GM23338 (cell line): ENCODE results near the gene MYH7. TPM values are rescaled to one million over a fixed set of nuclear protein-coding genes. Genes with fewer than 3 reads are reported as not detected.

Experiments
- ATAC-seq: fragments of 200-7000 bp; cut with Tn5 transposase; 3 replicates; pipeline ENCODE4 v1.9.1; 2020
- DNase-seq: peaks from one replicate; pipeline ENCODE4 v3.0.0-alpha.2; 2015; ENCODE audit warnings: low spot score
- H2AFZ ChIP-seq: fragments of 200-600 bp; sonication (generic); 2 replicates; pipeline ENCODE4 v1.8.0; 2016; ENCODE audit warnings: antibody characterized with exemption, mild to moderate bottlenecking, moderate library complexity
- H3F3A ChIP-seq: fragments of 200-600 bp; sonication (generic); replicated peaks from 2 replicates; pipeline ENCODE4 v1.8.0; 2017; ENCODE audit warnings: antibody characterized with exemption, mixed run types, low read depth
- H3K27ac ChIP-seq: fragments of 200-600 bp; sonication (generic); 2 replicates; pipeline ENCODE4 v1.6.1; 2016; ENCODE audit warnings: low read depth
- H3K27me3 ChIP-seq: fragments of 200-600 bp; sonication (generic); 2 replicates; pipeline ENCODE4 v1.8.0; 2016; ENCODE audit warnings: mild to moderate bottlenecking, mixed run types, moderate library complexity; ENCODE audit not compliant: insufficient read depth
- H3K36me3 ChIP-seq: fragments of 200-600 bp; sonication (generic); 2 replicates; pipeline ENCODE4 v1.8.0; 2016; ENCODE audit warnings: mild to moderate bottlenecking; ENCODE audit not compliant: insufficient read depth
- H3K4me1 ChIP-seq: fragments of 200-600 bp; sonication (generic); 2 replicates; pipeline ENCODE4 v1.8.0; 2016; ENCODE audit warnings: mild to moderate bottlenecking, moderate library complexity; ENCODE audit not compliant: insufficient read depth
- H3K4me2 ChIP-seq: fragments of 200-600 bp; sonication (generic); 2 replicates; pipeline ENCODE4 v1.7.1; 2017; ENCODE audit warnings: mixed run types
- H3K4me3 ChIP-seq: fragments of 200-600 bp; sonication (generic); 2 replicates; pipeline ENCODE4 v1.6.1; 2016; ENCODE audit warnings: mixed run types
- H3K79me2 ChIP-seq: fragments of 200-600 bp; sonication (generic); replicated peaks from 2 replicates; pipeline ENCODE4 v1.8.0; 2017; ENCODE audit warnings: mild to moderate bottlenecking; ENCODE audit not compliant: insufficient read depth
- H3K9me2 ChIP-seq: fragments of 200-600 bp; sonication (generic); 2 replicates; pipeline ENCODE4 v1.8.0; 2017; ENCODE audit not compliant: insufficient read depth
- H4K20me1 ChIP-seq: fragments of 200-600 bp; sonication (generic); replicated peaks from 2 replicates; pipeline ENCODE4 v1.8.0; 2017; ENCODE audit warnings: mild to moderate bottlenecking; ENCODE audit not compliant: insufficient read depth
- H3K27ac Mint-ChIP-seq: 2 replicates; pipeline ENCODE4 v1.8.0; 2020; ENCODE audit warnings: inconsistent platforms, mild to moderate bottlenecking, moderate library complexity, mixed read lengths
- H3K27me3 Mint-ChIP-seq: 3 replicates; pipeline ENCODE4 v1.8.0; 2022; ENCODE audit warnings: low read depth, mild to moderate bottlenecking, moderate library complexity, mixed read lengths, inconsistent platforms; ENCODE audit not compliant: insufficient read depth, poor library complexity
- H3K36me3 Mint-ChIP-seq: 3 replicates; pipeline ENCODE4 v1.8.0; 2021; ENCODE audit warnings: low read depth, mild to moderate bottlenecking, inconsistent platforms, moderate library complexity, mixed read lengths
- H3K4me1 Mint-ChIP-seq: 3 replicates; pipeline ENCODE4 v1.8.0; 2020; ENCODE audit warnings: mild to moderate bottlenecking, inconsistent platforms, mixed read lengths
- H3K4me3 Mint-ChIP-seq: 3 replicates; pipeline ENCODE4 v1.8.0; 2021; ENCODE audit warnings: moderate library complexity, mild to moderate bottlenecking, inconsistent platforms, mixed read lengths
- H3K9me3 Mint-ChIP-seq: 3 replicates; pipeline ENCODE4 v1.8.0; 2020; ENCODE audit warnings: moderate library complexity, mild to moderate bottlenecking, inconsistent platforms, mixed read lengths
- CREB1 ChIP-seq: fragments of 250-450 bp; sonication (Bioruptor Pico); IDR thresholded peaks from 2 replicates; pipeline ENCODE4 v1.5.0; 2020; ENCODE audit warnings: low read depth, mild to moderate bottlenecking, moderate library complexity
- EZH2 ChIP-seq: fragments of 200-600 bp; sonication (generic); IDR thresholded peaks from one replicate; pipeline ENCODE4 v1.8.0; 2017; ENCODE audit warnings: antibody characterized with exemption, mild to moderate bottlenecking, low read depth; ENCODE audit not compliant: unreplicated experiment
- EZH2phosphoT487 ChIP-seq: fragments of 200-600 bp; sonication (generic); IDR thresholded peaks from one replicate; pipeline ENCODE4 v1.8.1; 2018; ENCODE audit warnings: antibody characterized with exemption; ENCODE audit not compliant: unreplicated experiment
- JUNB ChIP-seq: IDR thresholded peaks from one replicate; pipeline ENCODE4 v1.6.1; 2016; ENCODE audit warnings: antibody characterized with exemption; ENCODE audit not compliant: unreplicated experiment
- POLR2AphosphoS5 ChIP-seq: IDR thresholded peaks from 2 replicates; pipeline ENCODE4 v1.6.1; 2016; ENCODE audit warnings: antibody characterized with exemption, low read depth
- STAT1 ChIP-seq: IDR thresholded peaks from one replicate; pipeline ENCODE4 v1.6.1; 2016; ENCODE audit warnings: antibody characterized with exemption; ENCODE audit not compliant: unreplicated experiment
- ZNF114 ChIP-seq: fragments of 250-450 bp; sonication (Bioruptor Pico); IDR thresholded peaks from 2 replicates; pipeline ENCODE4 v1.5.0; 2020; ENCODE audit warnings: mild to moderate bottlenecking, moderate library complexity
- polyA plus RNA-seq: library from polyadenylated mRNA; unstranded; fragments of >200 nt; fragmentation: Nextera tagmentation; extraction: Ambion mirVana; gene quantifications from 2 replicates; pipeline ENCODE4 v1.2.1, GENCODE V29; 2016
- total RNA-seq: library from RNA; depleted of rRNA; stranded (reverse); fragments of >200 nt; shearing (Covaris generic); gene quantifications from 2 replicates; pipeline ENCODE4 v1.2.3, GENCODE V29; 2014
- TF ChIP-seq, protein P1 (sequence below): IDR thresholded peaks from one replicate; pipeline ENCODE4 v1.6.1; 2018; ENCODE audit warnings: antibody characterized with exemption; ENCODE audit not compliant: unreplicated experiment
- TF ChIP-seq, protein P2 (sequence below), 2 experiments: fragments of 200-600 bp in 1 of 2; sonication (generic) in 1 of 2; conservative IDR thresholded peaks; 2 replicates each; pipeline versions ENCODE4 v1.5.1 to v1.6.1; 2016 to 2017; ENCODE audit warnings: antibody characterized with exemption in 2 of 2, low read depth in 2 of 2, mild to moderate bottlenecking in 2 of 2, moderate library complexity in 1 of 2
- TF ChIP-seq, protein P3 (sequence below): fragments of 250-450 bp; sonication (Bioruptor Pico); IDR thresholded peaks from 2 replicates; pipeline ENCODE4 v1.5.0; 2020; ENCODE audit warnings: mild to moderate bottlenecking, moderate library complexity

MYH7 gene
- total and polyA plus RNA-seq, 2 experiments from 2014 or later = not detected

DNA sequence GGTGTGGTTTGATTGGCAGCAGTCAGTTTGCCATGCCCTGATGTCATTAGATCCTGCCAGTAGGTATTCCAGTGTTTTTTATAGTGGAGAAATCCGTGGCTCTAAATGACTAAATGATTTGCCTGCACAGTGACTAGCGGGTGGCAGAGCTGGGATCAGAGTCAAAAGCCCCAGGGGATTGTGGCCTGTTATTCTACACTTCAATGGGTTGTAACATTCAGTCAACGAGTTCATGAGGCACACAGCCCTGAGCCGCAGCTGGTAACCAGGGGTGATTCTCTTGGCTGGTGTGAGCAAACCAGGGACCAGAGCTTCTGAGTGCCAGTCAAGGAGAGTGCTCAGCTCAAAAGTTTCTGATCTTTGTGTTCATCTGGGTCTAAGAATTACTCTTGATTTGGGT is 29.2 kb downstream of the MYH7 start (continued):
- TF ChIP-seq, protein P1, sequence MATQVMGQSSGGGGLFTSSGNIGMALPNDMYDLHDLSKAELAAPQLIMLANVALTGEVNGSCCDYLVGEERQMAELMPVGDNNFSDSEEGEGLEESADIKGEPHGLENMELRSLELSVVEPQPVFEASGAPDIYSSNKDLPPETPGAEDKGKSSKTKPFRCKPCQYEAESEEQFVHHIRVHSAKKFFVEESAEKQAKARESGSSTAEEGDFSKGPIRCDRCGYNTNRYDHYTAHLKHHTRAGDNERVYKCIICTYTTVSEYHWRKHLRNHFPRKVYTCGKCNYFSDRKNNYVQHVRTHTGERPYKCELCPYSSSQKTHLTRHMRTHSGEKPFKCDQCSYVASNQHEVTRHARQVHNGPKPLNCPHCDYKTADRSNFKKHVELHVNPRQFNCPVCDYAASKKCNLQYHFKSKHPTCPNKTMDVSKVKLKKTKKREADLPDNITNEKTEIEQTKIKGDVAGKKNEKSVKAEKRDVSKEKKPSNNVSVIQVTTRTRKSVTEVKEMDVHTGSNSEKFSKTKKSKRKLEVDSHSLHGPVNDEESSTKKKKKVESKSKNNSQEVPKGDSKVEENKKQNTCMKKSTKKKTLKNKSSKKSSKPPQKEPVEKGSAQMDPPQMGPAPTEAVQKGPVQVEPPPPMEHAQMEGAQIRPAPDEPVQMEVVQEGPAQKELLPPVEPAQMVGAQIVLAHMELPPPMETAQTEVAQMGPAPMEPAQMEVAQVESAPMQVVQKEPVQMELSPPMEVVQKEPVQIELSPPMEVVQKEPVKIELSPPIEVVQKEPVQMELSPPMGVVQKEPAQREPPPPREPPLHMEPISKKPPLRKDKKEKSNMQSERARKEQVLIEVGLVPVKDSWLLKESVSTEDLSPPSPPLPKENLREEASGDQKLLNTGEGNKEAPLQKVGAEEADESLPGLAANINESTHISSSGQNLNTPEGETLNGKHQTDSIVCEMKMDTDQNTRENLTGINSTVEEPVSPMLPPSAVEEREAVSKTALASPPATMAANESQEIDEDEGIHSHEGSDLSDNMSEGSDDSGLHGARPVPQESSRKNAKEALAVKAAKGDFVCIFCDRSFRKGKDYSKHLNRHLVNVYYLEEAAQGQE = no peak
- TF ChIP-seq, protein P2, sequence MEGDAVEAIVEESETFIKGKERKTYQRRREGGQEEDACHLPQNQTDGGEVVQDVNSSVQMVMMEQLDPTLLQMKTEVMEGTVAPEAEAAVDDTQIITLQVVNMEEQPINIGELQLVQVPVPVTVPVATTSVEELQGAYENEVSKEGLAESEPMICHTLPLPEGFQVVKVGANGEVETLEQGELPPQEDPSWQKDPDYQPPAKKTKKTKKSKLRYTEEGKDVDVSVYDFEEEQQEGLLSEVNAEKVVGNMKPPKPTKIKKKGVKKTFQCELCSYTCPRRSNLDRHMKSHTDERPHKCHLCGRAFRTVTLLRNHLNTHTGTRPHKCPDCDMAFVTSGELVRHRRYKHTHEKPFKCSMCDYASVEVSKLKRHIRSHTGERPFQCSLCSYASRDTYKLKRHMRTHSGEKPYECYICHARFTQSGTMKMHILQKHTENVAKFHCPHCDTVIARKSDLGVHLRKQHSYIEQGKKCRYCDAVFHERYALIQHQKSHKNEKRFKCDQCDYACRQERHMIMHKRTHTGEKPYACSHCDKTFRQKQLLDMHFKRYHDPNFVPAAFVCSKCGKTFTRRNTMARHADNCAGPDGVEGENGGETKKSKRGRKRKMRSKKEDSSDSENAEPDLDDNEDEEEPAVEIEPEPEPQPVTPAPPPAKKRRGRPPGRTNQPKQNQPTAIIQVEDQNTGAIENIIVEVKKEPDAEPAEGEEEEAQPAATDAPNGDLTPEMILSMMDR (conservative IDR thresholded peaks at IDR 0.05; ENCODE audit: low read depth in 2 of 2) = no peak

DNA sequence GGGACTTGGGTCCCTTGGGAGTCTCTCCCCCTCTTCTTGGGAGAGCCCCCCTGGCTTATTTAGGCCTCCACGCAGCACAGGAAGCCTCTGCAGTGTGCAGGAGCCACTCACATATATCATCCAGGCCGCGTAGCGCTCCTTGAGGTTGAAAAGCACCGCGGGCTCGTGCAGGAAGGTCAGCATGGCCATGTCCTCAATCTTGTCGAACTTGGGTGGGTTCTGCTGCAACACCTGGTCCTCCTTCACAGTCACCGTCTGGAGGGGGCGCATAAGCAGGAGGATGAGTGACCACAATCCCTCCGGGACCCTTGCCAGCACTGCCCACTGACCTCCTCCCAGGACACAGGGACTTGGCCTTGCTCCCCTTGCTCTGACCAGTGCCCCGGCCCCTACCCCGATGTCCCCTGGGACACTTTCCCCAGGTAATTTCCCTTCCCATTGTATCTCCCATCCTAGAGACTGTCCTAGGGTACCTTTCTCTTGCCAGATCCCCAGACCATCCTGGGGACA is 29.9 kb downstream of the MYH7 start:
- H3K27me3 Mint-ChIP-seq = peaks cover 23% of the 10 kb centered on the region
- no peak overlapping the region for H3K27ac ChIP-seq
- TF ChIP-seq EZH2phosphoT487 (no peak), POLR2AphosphoS5 (no peak), STAT1 (no peak), JUNB (no peak), CREB1 (CRISPR knock-in tag) (no peak), ZNF114 (CRISPR knock-in tag) (no peak), EZH2 (no peak)
- TF ChIP-seq, protein P2 (conservative IDR thresholded peaks at IDR 0.05; ENCODE audit: low read depth in 2 of 2) = no peak
- TF ChIP-seq, protein P3, sequence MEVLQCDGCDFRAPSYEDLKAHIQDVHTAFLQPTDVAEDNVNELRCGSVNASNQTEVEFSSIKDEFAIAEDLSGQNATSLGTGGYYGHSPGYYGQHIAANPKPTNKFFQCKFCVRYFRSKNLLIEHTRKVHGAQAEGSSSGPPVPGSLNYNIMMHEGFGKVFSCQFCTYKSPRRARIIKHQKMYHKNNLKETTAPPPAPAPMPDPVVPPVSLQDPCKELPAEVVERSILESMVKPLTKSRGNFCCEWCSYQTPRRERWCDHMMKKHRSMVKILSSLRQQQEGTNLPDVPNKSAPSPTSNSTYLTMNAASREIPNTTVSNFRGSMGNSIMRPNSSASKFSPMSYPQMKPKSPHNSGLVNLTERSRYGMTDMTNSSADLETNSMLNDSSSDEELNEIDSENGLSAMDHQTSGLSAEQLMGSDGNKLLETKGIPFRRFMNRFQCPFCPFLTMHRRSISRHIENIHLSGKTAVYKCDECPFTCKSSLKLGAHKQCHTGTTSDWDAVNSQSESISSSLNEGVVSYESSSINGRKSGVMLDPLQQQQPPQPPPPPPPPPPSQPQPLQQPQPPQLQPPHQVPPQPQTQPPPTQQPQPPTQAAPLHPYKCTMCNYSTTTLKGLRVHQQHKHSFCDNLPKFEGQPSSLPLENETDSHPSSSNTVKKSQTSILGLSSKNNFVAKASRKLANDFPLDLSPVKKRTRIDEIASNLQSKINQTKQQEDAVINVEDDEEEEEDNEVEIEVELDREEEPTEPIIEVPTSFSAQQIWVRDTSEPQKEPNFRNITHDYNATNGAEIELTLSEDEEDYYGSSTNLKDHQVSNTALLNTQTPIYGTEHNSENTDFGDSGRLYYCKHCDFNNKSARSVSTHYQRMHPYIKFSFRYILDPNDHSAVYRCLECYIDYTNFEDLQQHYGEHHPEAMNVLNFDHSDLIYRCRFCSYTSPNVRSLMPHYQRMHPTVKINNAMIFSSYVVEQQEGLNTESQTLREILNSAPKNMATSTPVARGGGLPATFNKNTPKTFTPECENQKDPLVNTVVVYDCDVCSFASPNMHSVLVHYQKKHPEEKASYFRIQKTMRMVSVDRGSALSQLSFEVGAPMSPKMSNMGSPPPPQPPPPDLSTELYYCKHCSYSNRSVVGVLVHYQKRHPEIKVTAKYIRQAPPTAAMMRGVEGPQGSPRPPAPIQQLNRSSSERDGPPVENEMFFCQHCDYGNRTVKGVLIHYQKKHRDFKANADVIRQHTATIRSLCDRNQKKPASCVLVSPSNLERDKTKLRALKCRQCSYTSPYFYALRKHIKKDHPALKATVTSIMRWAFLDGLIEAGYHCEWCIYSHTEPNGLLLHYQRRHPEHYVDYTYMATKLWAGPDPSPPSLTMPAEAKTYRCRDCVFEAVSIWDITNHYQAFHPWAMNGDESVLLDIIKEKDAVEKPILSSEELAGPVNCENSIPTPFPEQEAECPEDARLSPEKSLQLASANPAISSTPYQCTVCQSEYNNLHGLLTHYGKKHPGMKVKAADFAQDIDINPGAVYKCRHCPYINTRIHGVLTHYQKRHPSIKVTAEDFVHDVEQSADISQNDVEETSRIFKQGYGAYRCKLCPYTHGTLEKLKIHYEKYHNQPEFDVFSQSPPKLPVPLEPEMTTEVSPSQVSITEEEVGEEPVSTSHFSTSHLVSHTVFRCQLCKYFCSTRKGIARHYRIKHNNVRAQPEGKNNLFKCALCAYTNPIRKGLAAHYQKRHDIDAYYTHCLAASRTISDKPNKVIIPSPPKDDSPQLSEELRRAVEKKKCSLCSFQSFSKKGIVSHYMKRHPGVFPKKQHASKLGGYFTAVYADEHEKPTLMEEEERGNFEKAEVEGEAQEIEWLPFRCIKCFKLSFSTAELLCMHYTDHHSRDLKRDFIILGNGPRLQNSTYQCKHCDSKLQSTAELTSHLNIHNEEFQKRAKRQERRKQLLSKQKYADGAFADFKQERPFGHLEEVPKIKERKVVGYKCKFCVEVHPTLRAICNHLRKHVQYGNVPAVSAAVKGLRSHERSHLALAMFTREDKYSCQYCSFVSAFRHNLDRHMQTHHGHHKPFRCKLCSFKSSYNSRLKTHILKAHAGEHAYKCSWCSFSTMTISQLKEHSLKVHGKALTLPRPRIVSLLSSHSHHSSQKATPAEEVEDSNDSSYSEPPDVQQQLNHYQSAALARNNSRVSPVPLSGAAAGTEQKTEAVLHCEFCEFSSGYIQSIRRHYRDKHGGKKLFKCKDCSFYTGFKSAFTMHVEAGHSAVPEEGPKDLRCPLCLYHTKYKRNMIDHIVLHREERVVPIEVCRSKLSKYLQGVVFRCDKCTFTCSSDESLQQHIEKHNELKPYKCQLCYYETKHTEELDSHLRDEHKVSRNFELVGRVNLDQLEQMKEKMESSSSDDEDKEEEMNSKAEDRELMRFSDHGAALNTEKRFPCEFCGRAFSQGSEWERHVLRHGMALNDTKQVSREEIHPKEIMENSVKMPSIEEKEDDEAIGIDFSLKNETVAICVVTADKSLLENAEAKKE (CRISPR knock-in tag) = no peak

More for the DNA sequence above, 29.9 kb downstream of the MYH7 start:
- H3K9me3 Mint-ChIP-seq = no peaks in the 10 kb centered on the region; the same call in 2 of the 3 replicates
- H3K36me3 ChIP-seq = no peaks in the 10 kb centered on the region
- no peaks in the 10 kb centered on the region for H3F3A ChIP-seq
- no peak overlapping the region for H3K4me3 Mint-ChIP-seq
- no peak overlapping the region for H3K4me2 ChIP-seq
- H3K4me1 Mint-ChIP-seq = peaks cover 6% of the 10 kb centered on the region; the same call in 2 of the 3 replicates
- H3K79me2 ChIP-seq = no peaks in the 10 kb centered on the region
- no peaks in the 10 kb centered on the region for H3K27me3 ChIP-seq
- DNase-seq = no peak
- no peak for ATAC-seq
- H3K4me1 ChIP-seq = no peaks in the 10 kb centered on the region
- no peaks in the 10 kb centered on the region; the same call in 2 of the 3 replicates for H3K36me3 Mint-ChIP-seq
- no peaks in the 10 kb centered on the region for H4K20me1 ChIP-seq
- no peak overlapping the region for H3K27ac Mint-ChIP-seq
- H2AFZ ChIP-seq = no peak overlapping the region
- no peak overlapping the region for H3K4me3 ChIP-seq
- no peaks in the 10 kb centered on the region for H3K9me2 ChIP-seq
